ENCODE data around the gene IKZF1.

The IKZF1 gene

GRCh38 chr7:50304129-50304910 is at the start of gene IKZF1:
IKZF1 (plus strand) TSS chr7:50304716; CDS start chr7:50319062, 14,346 bp downstream.
- no peak for FAIRE-seq

DNA sequence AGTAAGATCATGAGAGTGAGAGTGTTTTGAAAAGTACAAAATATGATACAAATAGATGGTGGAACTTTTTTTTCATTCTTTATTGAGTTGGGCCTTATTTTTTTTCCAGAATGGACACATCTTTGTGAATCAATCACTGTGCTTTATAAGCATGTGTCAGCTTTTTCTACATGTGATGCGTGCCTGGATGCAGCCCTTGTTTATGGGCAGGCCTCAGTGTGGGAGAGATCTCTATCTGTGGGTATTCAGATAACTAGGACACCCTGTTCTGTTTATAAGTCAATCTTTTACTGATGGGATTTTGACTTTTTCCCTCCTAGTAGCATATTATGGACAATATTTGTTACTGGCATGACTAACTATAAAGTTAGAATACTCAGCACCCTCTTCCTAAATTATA is 42.9 kb upstream of the IKZF1 start:
- DNase-seq (ENCODE audit: insufficient read length, low spot score) = no peak
- FAIRE-seq = no peak

More at GRCh38 chr7:50304129-50304910, at the start of gene IKZF1:
- no peak for DNase-seq (ENCODE audit: insufficient read length, low spot score)

- no peak for DNase-seq (ENCODE audit: insufficient read length, low spot score)
- FAIRE-seq = no peak
Observed at GRCh38 chr7:50262446-50262845, 42.1 kb upstream of the IKZF1 start.

DNA sequence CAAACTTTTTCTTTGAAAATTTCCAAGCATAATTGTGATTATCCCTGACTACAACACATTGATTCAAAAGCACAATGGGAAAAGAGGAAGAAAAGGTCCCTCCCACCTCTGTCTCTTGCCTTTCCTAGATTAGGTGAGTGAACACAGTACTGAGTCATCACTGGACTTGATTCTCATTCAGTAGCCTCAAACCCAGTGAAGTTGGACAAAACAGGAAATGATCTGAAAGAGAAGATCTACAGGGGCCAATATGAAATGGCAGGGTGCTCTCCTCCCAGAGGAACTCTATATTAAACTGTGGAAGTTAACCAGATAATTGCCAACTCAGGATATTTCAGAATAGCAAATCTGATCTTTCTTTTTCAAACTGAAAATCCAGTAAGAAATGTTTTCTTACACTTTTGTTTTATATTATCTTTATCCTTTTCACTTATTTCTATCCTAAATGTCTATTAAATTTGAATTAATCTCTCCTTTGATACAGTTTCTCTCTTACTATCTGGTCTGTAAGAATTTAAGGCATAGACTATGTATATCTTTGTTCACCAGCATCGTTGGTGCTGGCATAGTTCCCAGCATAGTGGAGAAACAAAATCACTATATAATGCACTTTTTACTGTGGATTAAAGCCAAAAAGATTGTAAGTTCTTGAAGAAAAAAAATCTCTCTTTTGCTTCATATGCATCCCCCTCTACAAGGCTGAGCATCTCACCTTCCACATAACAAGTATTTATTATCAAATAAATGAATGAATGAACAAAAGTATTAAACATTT is 41.4 kb upstream of the IKZF1 start:
- DNase-seq (ENCODE audit: insufficient read length, low spot score) = no peak
- FAIRE-seq = no peak

GRCh38 chr7:50264908-50265307 is 39.6 kb upstream of the IKZF1 start:
- DNase-seq (ENCODE audit: insufficient read length, low spot score) (no peak), FAIRE-seq (no peak)

- FAIRE-seq (no peak), DNase-seq (ENCODE audit: insufficient read length, low spot score) (no peak)
Observed at GRCh38 chr7:50265968-50266634, 38.4 kb upstream of the IKZF1 start.

DNA sequence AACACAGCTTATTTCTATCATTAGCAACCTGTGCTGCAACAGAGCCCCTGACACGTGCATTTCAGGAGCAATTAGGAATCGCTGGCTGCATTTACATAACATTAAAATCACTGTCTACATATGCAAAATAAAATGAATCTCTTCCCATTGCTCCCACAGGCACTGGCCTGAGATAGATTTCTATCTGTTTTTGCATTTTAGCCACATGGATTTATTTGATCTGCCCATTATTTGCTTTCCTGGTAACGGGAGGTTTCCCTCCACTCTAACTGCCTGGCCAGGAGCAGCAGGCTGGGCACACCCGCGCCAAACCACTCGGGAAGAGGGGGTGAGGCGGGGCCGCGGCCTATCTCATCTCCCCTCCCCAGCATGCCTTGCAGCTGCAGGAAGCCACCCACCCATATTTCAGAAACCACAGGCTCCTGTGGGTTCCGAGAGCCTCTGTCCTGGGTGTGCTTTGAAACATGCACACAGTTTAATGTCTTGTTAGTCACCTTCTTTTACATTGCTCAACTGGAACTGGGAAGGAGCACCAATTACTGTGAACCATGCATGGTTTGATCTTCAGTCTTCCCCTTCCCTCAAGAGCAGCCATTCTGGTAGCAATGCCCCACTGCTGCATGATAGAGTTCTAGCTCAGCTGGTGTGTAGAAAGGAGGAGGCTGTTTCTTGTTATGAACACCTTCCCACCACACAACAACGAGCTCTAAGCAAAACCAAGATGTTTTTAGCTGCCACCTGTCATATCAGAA is 37.7 kb upstream of the IKZF1 start:
- DNase-seq (ENCODE audit: insufficient read length, low spot score) (no peak), FAIRE-seq (no peak)

GRCh38 chr7:50267525-50268041 is 36.9 kb upstream of the IKZF1 start:
- DNase-seq (ENCODE audit: insufficient read length, low spot score) (no peak), FAIRE-seq (no peak)

- FAIRE-seq = no peak
- no peak for DNase-seq (ENCODE audit: insufficient read length, low spot score)
Observed at GRCh38 chr7:50268223-50268622, 36.3 kb upstream of the IKZF1 start.

GRCh38 chr7:50268990-50269389 is 35.5 kb upstream of the IKZF1 start:
- no peak for DNase-seq (ENCODE audit: insufficient read length, low spot score)
- no peak for FAIRE-seq

DNA sequence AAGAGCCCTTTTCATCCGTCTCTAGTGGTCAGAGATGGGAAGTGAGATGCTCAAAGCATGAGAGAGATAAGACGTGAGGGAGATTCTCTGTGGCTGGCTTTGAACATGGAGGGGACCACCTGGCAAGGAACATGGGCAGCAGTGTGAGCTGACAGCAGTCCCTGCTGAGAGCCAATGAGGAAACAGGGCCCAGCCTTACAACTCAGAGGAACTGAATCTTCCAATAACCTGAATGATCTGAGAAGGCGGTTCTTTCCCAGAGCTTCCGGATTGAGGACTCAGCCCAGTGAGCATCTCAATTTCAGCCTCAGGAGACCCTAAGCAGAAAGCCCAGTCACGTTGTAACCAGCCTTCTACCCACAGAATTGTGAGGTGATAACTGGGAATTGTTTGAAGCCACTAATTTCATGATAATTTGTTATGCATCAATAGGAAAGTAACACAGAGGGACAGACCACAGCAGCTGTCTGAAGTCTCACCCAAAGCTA is 33.9 kb upstream of the IKZF1 start:
- FAIRE-seq = no peak
- no peak for DNase-seq (ENCODE audit: insufficient read length, low spot score)

DNA sequence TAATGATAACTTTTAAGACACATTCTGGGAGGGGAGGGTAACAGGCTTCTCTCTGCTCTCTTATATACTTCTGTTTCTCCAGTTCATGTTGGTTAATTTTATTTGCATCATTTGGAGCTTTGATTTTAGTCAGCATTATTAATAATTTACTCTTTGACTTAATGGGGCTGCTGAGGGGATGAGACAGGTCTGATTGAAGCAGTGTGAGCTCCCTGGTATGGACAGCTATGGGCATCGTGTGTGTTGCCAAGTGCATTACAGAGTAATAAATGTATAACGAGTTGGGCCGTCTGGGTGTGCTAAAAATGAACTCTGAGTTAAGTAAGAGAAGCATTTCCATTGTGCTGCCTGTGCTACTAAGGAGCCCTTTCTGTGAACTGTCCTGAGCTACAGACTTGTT is 31.7 kb upstream of the IKZF1 start:
- DNase-seq (ENCODE audit: insufficient read length, low spot score) = no peak
- FAIRE-seq = no peak

- no peak for FAIRE-seq
- DNase-seq (ENCODE audit: insufficient read length, low spot score) = no peak
Observed at GRCh38 chr7:50273301-50273700, 31.2 kb upstream of the IKZF1 start.

- DNase-seq (ENCODE audit: insufficient read length, low spot score) (no peak), FAIRE-seq (no peak)
Observed at GRCh38 chr7:50273870-50274269, 30.6 kb upstream of the IKZF1 start.

GRCh38 chr7:50274361-50274760 is 30.2 kb upstream of the IKZF1 start:
- FAIRE-seq = no peak
- DNase-seq (ENCODE audit: insufficient read length, low spot score) = no peak

DNA sequence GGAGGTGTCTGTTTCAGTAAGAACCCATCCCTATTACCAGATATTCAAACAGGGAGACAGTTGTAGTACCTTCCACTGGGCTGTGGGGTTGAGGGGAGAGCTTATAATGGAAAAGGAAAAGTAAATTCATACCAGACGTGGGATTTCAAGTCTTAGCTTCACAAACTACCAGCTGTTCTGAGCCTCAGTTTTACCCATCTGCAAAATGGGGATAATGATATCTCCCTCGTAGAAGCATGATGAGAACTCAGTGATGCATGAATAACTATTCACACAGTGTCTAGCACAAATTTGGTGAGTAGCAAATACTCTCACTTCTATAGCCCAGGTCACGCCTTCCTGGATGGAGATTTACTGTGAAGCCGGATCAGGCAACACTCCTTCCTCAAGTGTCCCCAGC is 29.1 kb upstream of the IKZF1 start:
- FAIRE-seq = no peak

GRCh38 chr7:50276483-50276882 is 28.0 kb upstream of the IKZF1 start:
- no peak for FAIRE-seq
- DNase-seq (ENCODE audit: insufficient read length, low spot score) = no peak

More for the DNA sequence above, 29.1 kb upstream of the IKZF1 start:
- no peak for DNase-seq (ENCODE audit: insufficient read length, low spot score)

DNA sequence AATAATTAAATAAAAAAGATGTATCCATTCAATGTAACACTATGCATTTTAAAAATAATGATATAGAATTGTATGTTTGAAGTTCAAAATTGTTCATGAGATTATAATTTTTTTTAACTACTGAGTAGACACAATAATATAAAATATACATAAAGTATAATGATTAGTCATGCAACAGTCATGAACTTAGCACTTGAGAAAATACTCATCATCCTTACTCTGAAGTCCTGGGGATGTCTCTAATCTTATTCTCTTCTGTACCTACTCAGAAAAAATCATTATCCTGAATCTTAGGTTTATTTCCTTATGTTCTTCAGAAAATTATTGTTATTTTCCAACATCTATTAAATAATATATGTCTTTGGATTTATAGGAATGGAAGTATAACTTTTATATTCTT is 26.4 kb upstream of the IKZF1 start:
- FAIRE-seq (no peak), DNase-seq (ENCODE audit: insufficient read length, low spot score) (no peak)

DNA sequence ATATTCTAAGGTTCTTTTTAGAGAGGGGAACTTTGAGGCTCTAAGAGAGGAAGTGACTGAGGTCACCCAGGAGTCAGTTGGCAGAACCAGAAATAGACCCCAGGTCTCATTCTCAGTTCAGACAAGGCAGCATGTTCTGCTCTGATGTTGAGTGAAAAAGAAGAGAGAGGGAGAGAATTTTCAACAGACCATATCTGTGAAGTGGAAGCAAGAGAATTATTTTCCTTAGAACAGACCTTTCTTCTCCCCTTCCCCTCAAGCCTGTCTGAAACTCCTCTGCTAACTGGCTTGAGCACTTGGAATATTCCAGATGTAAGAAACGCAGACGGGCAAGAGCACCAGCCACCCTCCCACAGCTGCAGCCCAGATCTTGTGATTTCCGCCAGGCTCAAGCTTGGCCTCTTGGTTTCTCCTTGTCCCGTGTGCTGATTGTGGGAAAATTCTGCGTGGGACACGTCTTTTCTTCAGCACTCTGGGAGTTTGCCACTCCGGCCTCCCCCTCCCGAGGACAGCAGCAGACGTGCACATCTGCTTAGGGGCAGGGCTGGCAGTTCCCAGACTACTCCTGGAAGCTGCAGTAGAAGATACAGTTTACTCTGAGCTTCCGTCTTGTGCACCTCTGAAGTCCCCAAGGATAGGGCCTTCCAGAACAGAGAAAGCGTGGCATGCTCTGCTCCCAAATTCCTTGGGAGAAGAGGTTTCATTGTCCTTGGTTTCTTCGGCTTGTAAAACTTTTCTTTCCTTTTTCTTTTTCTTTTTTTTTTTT is 22.7 kb upstream of the IKZF1 start:
- FAIRE-seq (no peak), DNase-seq (ENCODE audit: insufficient read length, low spot score) (no peak)

Measured in HTR-8/SVneo (cell line).